NCI-H128 (cell line): ENCODE measurements around the gene SPOPL.

ENCODE experiments used
- DNase-seq: peaks from one replicate; lab custom pipeline; 2025; ENCODE audit not compliant: unreplicated experiment; lab: John Stamatoyannopoulos, UW

Gene SPOPL

GRCh38 chr2:138600732-138601457, 99.3 kb downstream of the SPOPL start:
- DNase-seq: no peak

- no peak for DNase-seq
Measured at GRCh38 chr2:138601458-138602165, 100.0 kb downstream of the SPOPL start.

GRCh38 chr2:138602166-138602460, 100.5 kb downstream of the SPOPL start:
- no peak for DNase-seq

DNA sequence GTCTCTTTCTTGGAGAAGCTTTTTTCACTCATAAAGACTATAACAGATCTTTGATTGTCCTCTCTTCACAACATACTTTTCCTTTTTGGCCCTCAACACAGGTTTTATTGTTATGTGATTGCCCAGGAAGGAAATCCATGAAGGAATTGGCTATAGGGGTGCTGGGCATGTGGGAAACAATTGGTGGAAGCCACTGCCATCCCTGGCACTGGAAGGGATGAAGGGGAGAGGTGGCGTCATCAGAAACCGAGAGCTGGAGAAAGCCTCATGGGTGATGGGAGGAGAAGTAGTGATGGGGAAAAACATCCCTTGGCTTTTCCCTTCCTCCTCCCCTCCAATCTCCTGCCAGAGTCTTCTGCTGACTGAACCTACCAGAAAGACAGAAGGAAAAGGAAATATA, 106.2 kb downstream of the SPOPL start:
- no peak for DNase-seq

DNA sequence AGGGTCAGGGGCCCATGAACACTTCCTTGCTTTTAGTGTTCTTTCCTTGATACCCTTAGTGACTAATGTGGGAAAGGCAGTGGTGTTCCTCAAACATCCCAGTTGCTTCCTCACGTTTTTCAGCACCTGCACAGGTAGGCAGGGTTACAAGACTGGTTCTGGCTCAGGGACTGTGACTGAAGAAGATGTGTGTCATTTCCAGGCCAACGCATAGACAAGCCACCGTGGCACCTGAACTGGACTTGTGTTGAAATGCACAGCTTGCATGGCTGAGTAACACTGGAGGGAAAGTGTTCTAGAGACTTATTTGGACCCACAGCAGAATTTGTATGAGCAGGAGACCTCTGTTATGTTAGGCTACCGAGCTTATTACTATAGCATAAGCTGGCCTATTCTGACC, 107.9 kb downstream of the SPOPL start:
- no peak for DNase-seq

DNA sequence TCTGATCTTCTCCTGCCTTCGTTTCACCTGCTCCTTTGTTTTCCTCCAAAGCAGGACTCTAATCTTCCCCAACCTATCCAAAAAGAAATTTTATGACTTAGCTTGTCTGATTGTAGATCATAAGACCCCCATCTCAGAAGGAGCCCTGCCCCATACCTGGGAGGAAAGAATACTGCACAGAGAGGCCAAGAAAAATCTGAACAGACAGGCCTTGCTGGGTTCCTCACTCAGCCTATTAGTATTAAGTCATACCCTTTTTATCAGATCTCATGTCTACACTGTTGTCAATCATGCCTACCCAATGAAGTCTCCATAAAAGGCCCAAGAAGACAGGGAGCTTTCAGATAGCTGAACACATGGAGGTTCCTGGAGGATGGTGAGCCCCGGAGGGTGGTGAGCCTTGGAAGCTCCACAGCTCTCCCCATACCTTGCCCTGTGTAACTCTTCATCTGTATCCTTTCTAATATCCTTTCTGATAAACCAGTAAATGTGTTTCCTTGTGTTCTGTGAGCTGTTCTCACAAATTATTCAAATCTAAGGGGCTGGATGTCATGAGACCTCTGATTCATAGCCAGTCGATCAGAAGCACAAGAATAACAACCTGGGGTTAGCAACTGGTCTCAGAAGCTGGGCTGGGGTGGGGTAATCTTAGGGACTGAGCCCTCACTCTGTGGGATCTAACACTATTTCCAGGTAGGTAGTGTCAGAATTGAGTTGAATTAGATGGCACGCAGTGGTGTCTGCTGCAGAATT, 108.8 kb downstream of the SPOPL start:
- no peak for DNase-seq

- DNase-seq: no peak
Measured at GRCh38 chr2:138615257-138615656, 113.7 kb downstream of the SPOPL start.

- DNase-seq: no peak
Measured at GRCh38 chr2:138617026-138617425, 115.5 kb downstream of the SPOPL start.

DNA sequence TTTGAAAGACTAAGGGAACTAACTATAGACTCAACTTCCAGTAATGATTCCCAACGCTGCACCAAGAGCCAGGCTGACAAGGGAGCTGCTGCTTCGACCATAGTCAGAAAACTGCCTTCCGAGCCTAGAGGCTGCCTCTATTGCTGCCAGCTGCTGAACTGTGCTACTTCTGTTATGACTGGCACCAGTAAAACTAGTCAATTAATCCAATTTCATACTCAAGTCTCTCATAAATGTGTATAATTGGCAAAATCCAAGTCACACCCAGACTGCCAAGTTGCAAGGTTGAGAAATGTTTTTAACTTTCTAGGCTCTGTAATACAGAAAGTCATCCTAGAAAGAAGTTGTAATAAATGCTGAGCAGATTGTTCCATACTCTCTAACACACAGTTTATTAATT, 117.4 kb downstream of the SPOPL start:
- no peak for DNase-seq

DNA sequence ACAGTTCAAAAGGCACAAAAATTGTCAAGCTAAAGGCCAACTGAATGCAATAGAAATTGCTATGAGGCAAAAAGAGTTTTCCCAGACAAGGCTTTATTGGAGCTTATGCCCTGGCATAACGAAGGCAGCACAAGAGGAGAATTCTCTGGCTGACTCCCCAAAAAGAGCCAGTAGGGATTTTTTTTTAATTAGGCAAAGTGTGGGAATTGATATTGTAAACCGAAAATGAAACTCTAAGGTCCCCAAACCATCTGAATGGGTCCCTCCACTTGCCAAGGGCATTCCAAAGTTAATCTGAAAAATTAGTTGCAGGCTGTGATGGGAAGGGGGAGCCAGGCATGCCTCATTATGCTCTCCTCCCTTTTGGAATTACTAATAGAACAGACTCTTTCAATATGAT, 118.9 kb downstream of the SPOPL start:
- DNase-seq: no peak

GRCh38 chr2:138621139-138621538, 119.6 kb downstream of the SPOPL start:
- no peak for DNase-seq

DNA sequence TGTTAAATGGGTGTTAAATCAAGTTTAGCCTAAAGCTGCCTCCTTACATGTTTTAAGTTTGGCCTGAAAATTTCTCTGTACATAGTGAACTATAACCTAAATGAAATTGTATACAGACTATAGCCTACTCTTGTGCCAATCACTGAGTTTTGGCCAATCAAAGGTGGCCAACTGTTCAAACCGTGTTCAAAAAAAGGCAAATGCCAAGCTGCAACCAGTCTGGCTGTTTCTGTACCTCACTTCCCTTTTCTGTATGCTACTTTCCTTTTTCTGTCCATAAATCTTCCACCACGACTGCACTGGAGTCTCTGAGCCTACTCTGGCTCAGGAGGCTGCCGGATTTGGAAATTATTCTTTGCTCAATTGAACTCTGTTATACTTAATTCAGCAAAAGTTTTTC, 121.0 kb downstream of the SPOPL start:
- no peak for DNase-seq
